ENCODE measurements around the gene OTUD1.

Gene OTUD1

GRCh38 chr10:23432166-23432565 lies 6.7 kb upstream of the OTUD1 start:
- DNase-seq = peak; percentile 37

- DNase-seq = no peak
Measured at GRCh38 chr10:23432639-23433038, 6.2 kb upstream of the OTUD1 start.

GRCh38 chr10:23433701-23434100 lies 5.2 kb upstream of the OTUD1 start:
- no peak for DNase-seq

- DNase-seq = no peak
Measured at GRCh38 chr10:23435378-23435777, 3.5 kb upstream of the OTUD1 start.

- DNase-seq = no peak
Measured at GRCh38 chr10:23436983-23437382, 1.9 kb upstream of the OTUD1 start.

- DNase-seq = no peak
Measured at GRCh38 chr10:23437963-23438546, 820 bp upstream of the OTUD1 start.

GRCh38 chr10:23439452-23439960 lies 631 bp downstream of the OTUD1 start:
- DNase-seq = no peak

- no peak for DNase-seq
Measured at GRCh38 chr10:23439961-23440889, 1.4 kb downstream of the OTUD1 start.

- no peak for DNase-seq
Measured at GRCh38 chr10:23441251-23441650, 2.4 kb downstream of the OTUD1 start.

- no peak for DNase-seq
Measured at GRCh38 chr10:23442936-23443335, 4.1 kb downstream of the OTUD1 start.

- DNase-seq = no peak
Measured at GRCh38 chr10:23445591-23445990, 6.7 kb downstream of the OTUD1 start.

- no peak for DNase-seq
Measured at GRCh38 chr10:23448323-23448722, 9.4 kb downstream of the OTUD1 start.

GRCh38 chr10:23448802-23449570 lies 10.1 kb downstream of the OTUD1 start:
- DNase-seq = no peak

- DNase-seq = no peak
Measured at GRCh38 chr10:23452033-23452655, 13.3 kb downstream of the OTUD1 start.

- no peak for DNase-seq
Measured at GRCh38 chr10:23453465-23453864, 14.6 kb downstream of the OTUD1 start.

GRCh38 chr10:23457632-23458417 lies 18.9 kb downstream of the OTUD1 start:
- DNase-seq = no peak

- DNase-seq = no peak
Measured at GRCh38 chr10:23459308-23459939, 20.5 kb downstream of the OTUD1 start.

GRCh38 chr10:23461557-23461956 lies 22.7 kb downstream of the OTUD1 start:
- DNase-seq = no peak

- DNase-seq = no peak
Measured at GRCh38 chr10:23467012-23467411, 28.1 kb downstream of the OTUD1 start.

GRCh38 chr10:23467548-23467947 lies 28.7 kb downstream of the OTUD1 start:
- DNase-seq = no peak

- no peak for DNase-seq
Measured at GRCh38 chr10:23469596-23470237, 30.8 kb downstream of the OTUD1 start.

Measured in CD4-positive, alpha-beta T cell treated with Interleukin-15 for 1 hour (primary cell).